ENCODE data around the gene TXNRD1. TPM values are rescaled to one million over a fixed set of nuclear protein-coding genes. Genes with fewer than 3 reads are reported as not detected.

TXNRD1 gene
- total RNA-seq, 2 donors from 2014 or later, result 110 to 129 TPM

- intact Hi-C loops (cut with DNase I), result no loop called here
- Histone ChIP-seq H3K9me3 (no peaks in the 10 kb centered on the region), H3K4me3 (no peak overlapping the region), H3K27me3 (no peaks in the 10 kb centered on the region), H3K27ac (no peak overlapping the region), H3K4me1 (no peaks in the 10 kb centered on the region), H3K36me3 (no peaks in the 10 kb centered on the region), H3K9ac (ENCODE audit: low read depth in 2 of 2, low read length in 2 of 2) (no peak overlapping the region)
- no peak for DNase-seq
- no peak for TF ChIP-seq CTCF (IDR thresholded peaks at IDR 0.05)
Observed at GRCh38 chr12:104372721-104373335, 157.2 kb downstream of the TXNRD1 start.

- Histone ChIP-seq H3K27me3 (no peaks in the 10 kb centered on the region), H3K4me1 (no peaks in the 10 kb centered on the region), H3K36me3 (no peaks in the 10 kb centered on the region), H3K9ac (ENCODE audit: low read depth in 2 of 2, low read length in 2 of 2) (no peak overlapping the region), H3K4me3 (no peak overlapping the region), H3K27ac (no peak overlapping the region), H3K9me3 (no peaks in the 10 kb centered on the region)
- intact Hi-C loops (cut with DNase I), result no loop called here
- TF ChIP-seq CTCF (IDR thresholded peaks at IDR 0.05), result no peak
- no peak for DNase-seq
Observed at GRCh38 chr12:104374071-104374470, 158.5 kb downstream of the TXNRD1 start.

- intact Hi-C loops (cut with DNase I), result no loop called here
- no peak overlapping the region for H3K27ac ChIP-seq
- no peak overlapping the region for H3K9ac ChIP-seq (ENCODE audit: low read depth in 2 of 2, low read length in 2 of 2)
- no peaks in the 10 kb centered on the region for H3K36me3 ChIP-seq
- no peaks in the 10 kb centered on the region for H3K27me3 ChIP-seq
- TF ChIP-seq CTCF (IDR thresholded peaks at IDR 0.05), result no peak
- H3K4me1 ChIP-seq, result no peaks in the 10 kb centered on the region
- no peak overlapping the region for H3K4me3 ChIP-seq
- H3K9me3 ChIP-seq, result no peaks in the 10 kb centered on the region
- no peak for DNase-seq
Observed at GRCh38 chr12:104374806-104375205, 159.2 kb downstream of the TXNRD1 start.

GRCh38 chr12:104375775-104376174 lies 160.2 kb downstream of the TXNRD1 start:
- no peak overlapping the region for H3K9ac ChIP-seq (ENCODE audit: low read depth in 2 of 2, low read length in 2 of 2)
- H3K4me3 ChIP-seq, result no peak overlapping the region
- DNase-seq, result no peak
- no peaks in the 10 kb centered on the region for H3K27me3 ChIP-seq
- H3K9me3 ChIP-seq, result no peaks in the 10 kb centered on the region
- no peak overlapping the region for H3K27ac ChIP-seq
- H3K4me1 ChIP-seq, result no peaks in the 10 kb centered on the region
- H3K36me3 ChIP-seq, result no peaks in the 10 kb centered on the region
- TF ChIP-seq CTCF (IDR thresholded peaks at IDR 0.05), result no peak
- intact Hi-C loops (cut with DNase I), result no loop called here

GRCh38 chr12:104376650-104377513 lies 161.3 kb downstream of the TXNRD1 start:
- DNase-seq, result no peak
- no peak overlapping the region for H3K4me3 ChIP-seq
- no peak overlapping the region for H3K27ac ChIP-seq
- TF ChIP-seq CTCF (IDR thresholded peaks at IDR 0.05), result no peak
- no peak overlapping the region for H3K9ac ChIP-seq (ENCODE audit: low read depth in 2 of 2, low read length in 2 of 2)
- no peaks in the 10 kb centered on the region for H3K36me3 ChIP-seq
- H3K9me3 ChIP-seq, result no peaks in the 10 kb centered on the region
- intact Hi-C loops (cut with DNase I), result no loop called here
- H3K27me3 ChIP-seq, result no peaks in the 10 kb centered on the region
- no peaks in the 10 kb centered on the region for H3K4me1 ChIP-seq
